HCT116 (cell line): ENCODE data around the gene EMILIN2. TPM values are rescaled to one million over a fixed set of nuclear protein-coding genes. Genes with fewer than 3 reads are reported as not detected.

Experiments
- ATAC-seq: fragments of 200-7000 bp; cut with Tn5 transposase; 2 replicates; pipeline ENCODE4 v1.9.1; 2020; ENCODE audit warnings: mild to moderate bottlenecking, moderate library complexity
- BruUV-seq: library from RNA; stranded (reverse); fragments of 400-500 nt; replicated peaks from 2 replicates; lab custom pipeline; 2021; lab: Mats Ljungman, UMichigan
- CTCF ChIA-PET: fragments of 300-600 bp; sonication (Branson Sonifier 250); formaldehyde crosslinking; loops from one replicate; lab custom pipeline; 2021; ENCODE audit warnings: antibody characterized with exemption; lab: Charles Lee
- POLR2A ChIA-PET: fragments of 300-600, 350-600 bp; sonication (Branson Sonifier 250); formaldehyde crosslinking; loops from one replicate; lab custom pipeline; 2021; ENCODE audit warnings: antibody characterized with exemption; lab: Charles Lee
- RAD21 ChIA-PET, 2 experiments: fragments of 300-600 bp; sonication (Branson Sonifier 250); formaldehyde crosslinking; loops; one replicate each; lab custom pipeline; 2023; ENCODE audit warnings: low total read pairs in 2 of 2; ENCODE audit not compliant: uncharacterized antibody in 2 of 2, unreplicated experiment in 2 of 2, low non-redundant PET in 1 of 2; lab: Charles Lee
- DNase-seq: peaks from one replicate; pipeline ENCODE4 v3.0.0-alpha.2; 2010; ENCODE audit warnings: low read depth, low spot score
- H2AFZ ChIP-seq: fragments of 200-600 bp; shearing (Covaris generic), sonication (generic); 2 replicates; pipeline ENCODE4 v1.6.1; 2017; ENCODE audit warnings: low read depth, mixed run types, mixed read lengths, antibody characterized with exemption, low read length; ENCODE audit not compliant: poor library complexity, severe bottlenecking
- H3K27ac ChIP-seq: 2 replicates; pipeline ENCODE4 v1.5.1; 2012; ENCODE audit warnings: low read depth, low read length
- H3K27me3 ChIP-seq: fragments of 200-600 bp; sonication (generic); 2 replicates; pipeline ENCODE4 v1.6.1; 2016; ENCODE audit warnings: mixed run types, low read length, mixed read lengths; ENCODE audit not compliant: insufficient read depth
- H3K36me3 ChIP-seq, 2 experiments: fragments of 200-500 bp in 1 of 2; fragments of 200-600 bp in 1 of 2; sonication (Bioruptor generic) in 1 of 2; sonication (generic) in 1 of 2; 2 replicates each; pipeline versions ENCODE4 v1.5.1 to v1.6.1; 2014 to 2016; ENCODE audit warnings: low read length in 2 of 2, inconsistent platforms in 1 of 2, mixed read lengths in 1 of 2, mixed run types in 1 of 2; ENCODE audit not compliant: insufficient read depth in 2 of 2, control insufficient read depth in 1 of 2
- H3K4me1 ChIP-seq, 2 experiments: fragments of 200-600 bp in 1 of 2; sonication (generic) in 1 of 2; 2 replicates each; pipeline versions ENCODE4 v1.5.1 to v1.6.1; 2012 to 2017; ENCODE audit warnings: low read length in 2 of 2, inconsistent platforms in 1 of 2, mild to moderate bottlenecking in 1 of 2, mixed read lengths in 1 of 2, mixed run types in 1 of 2, moderate library complexity in 1 of 2; ENCODE audit not compliant: insufficient read depth in 2 of 2, control insufficient read depth in 1 of 2
- H3K4me2 ChIP-seq: fragments of 200-600 bp; sonication (generic); 2 replicates; pipeline ENCODE4 v1.6.1; 2017; ENCODE audit warnings: mixed run types, low read length, mixed read lengths
- H3K4me3 ChIP-seq, 2 experiments: fragments of 200-600 bp in 1 of 2; sonication (generic) in 1 of 2; replicated peaks in 1 of 2; 2 replicates each; pipeline ENCODE4 v1.5.1; 2011 to 2016; ENCODE audit warnings: low read length in 2 of 2, control low read depth in 1 of 2, low read depth in 1 of 2, mild to moderate bottlenecking in 1 of 2, mixed read lengths in 1 of 2, mixed run types in 1 of 2
- H3K79me2 ChIP-seq: fragments of 200-600 bp; sonication (generic); 2 replicates; pipeline ENCODE4 v1.6.1; 2017; ENCODE audit warnings: mild to moderate bottlenecking, mixed run types, low read length, moderate library complexity, mixed read lengths; ENCODE audit not compliant: insufficient read depth
- H3K9ac ChIP-seq: fragments of 200-600 bp; sonication (generic); 2 replicates; pipeline ENCODE4 v1.6.1; 2016; ENCODE audit warnings: low read length, mixed read lengths
- H3K9me2 ChIP-seq: fragments of 200-600 bp; sonication (generic), shearing (Covaris generic); 2 replicates; pipeline ENCODE4 v1.6.1; 2017; ENCODE audit warnings: mixed run types, mild to moderate bottlenecking, moderate library complexity; ENCODE audit not compliant: insufficient read depth
- H3K9me3 ChIP-seq, 2 experiments: fragments of 200-500 bp in 1 of 2; fragments of 200-600 bp in 1 of 2; sonication (Bioruptor generic) in 1 of 2; sonication (generic) in 1 of 2; 2 replicates each; pipeline ENCODE4 v1.6.1; 2014 to 2017; ENCODE audit warnings: low read length in 2 of 2, mixed read lengths in 2 of 2, inconsistent platforms in 1 of 2, low read depth in 1 of 2, mild to moderate bottlenecking in 1 of 2, mixed run types in 1 of 2, moderate library complexity in 1 of 2; ENCODE audit not compliant: control insufficient read depth in 1 of 2, insufficient read depth in 1 of 2
- H4K20me1 ChIP-seq: fragments of 200-600 bp; sonication (generic), shearing (Covaris generic); 2 replicates; pipeline ENCODE4 v1.6.1; 2017; ENCODE audit warnings: mixed run types, mild to moderate bottlenecking, moderate library complexity; ENCODE audit not compliant: insufficient read depth
- CBX3 ChIP-seq: IDR thresholded peaks from 2 replicates; pipeline ENCODE4 v1.6.1; 2012; ENCODE audit warnings: low read depth
- EZH2phosphoT487 ChIP-seq: fragments of 200-600 bp; IDR thresholded peaks from 2 replicates; pipeline ENCODE4 v1.6.1; 2018; ENCODE audit warnings: antibody characterized with exemption, borderline replicate concordance
- FOSL1 ChIP-seq: IDR thresholded peaks from 2 replicates; pipeline ENCODE4 v1.6.1; 2012; ENCODE audit warnings: low read depth
- RAD21 ChIP-seq: IDR thresholded peaks from 2 replicates; pipeline ENCODE4 v1.6.1; 2012; ENCODE audit warnings: low read depth, mild to moderate bottlenecking
- SIN3A ChIP-seq: IDR thresholded peaks from 2 replicates; pipeline ENCODE4 v1.6.1; 2012; ENCODE audit warnings: low read depth
- TCF7L2 ChIP-seq: IDR thresholded peaks from 2 replicates; pipeline ENCODE4 v1.7.0; 2011; ENCODE audit warnings: borderline replicate concordance, inconsistent platforms; ENCODE audit not compliant: insufficient read depth, insufficient read length; ENCODE audit errors: extremely low read depth
- intact Hi-C: fragments of 100-400 bp; cut with micrococcal nuclease; formaldehyde crosslinking; loops from 2 replicates; pipeline ENCODE4 v1.10.0; 2022
- total RNA-seq: library from RNA; stranded (reverse); gene quantifications from one replicate; pipeline ENCODE4 v1.2.1, GENCODE V29; 2021; ENCODE audit not compliant: unreplicated experiment
- TF ChIP-seq, protein P1 (sequence below): IDR thresholded peaks from 2 replicates; pipeline ENCODE4 v1.6.1; 2011; ENCODE audit warnings: mild to moderate bottlenecking, low read length, moderate library complexity; ENCODE audit not compliant: insufficient replicate concordance; ENCODE audit errors: extremely low read depth

Gene EMILIN2
- total RNA-seq, 1 experiment from 2014 or later, result 23.4 TPM

DNA sequence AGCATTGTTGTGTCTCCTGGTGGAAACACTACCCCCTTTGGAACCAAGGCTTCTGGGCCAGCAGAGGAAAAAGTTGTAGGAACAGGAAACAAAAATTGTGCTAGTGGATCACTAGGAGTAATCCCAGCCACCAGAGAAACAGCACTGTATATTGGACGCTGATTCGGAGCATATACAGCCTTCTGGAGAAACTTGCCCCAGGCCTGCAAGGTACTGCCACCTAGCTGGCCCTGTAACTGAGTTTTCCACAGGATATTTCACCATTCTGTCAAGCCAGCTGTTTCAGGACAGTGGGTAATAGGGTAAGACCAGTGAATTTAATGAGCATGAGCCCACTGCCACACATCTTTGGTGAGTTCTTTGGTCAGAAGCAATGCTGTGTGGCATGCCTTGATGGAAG lies 25.1 kb upstream of the EMILIN2 start:
- H2AFZ ChIP-seq, result no peak overlapping the region
- no peak overlapping the region for H3K9ac ChIP-seq
- H3K9me3 ChIP-seq, result no peaks in the 10 kb centered on the region
- no peak for TF ChIP-seq TCF7L2
- DNase-seq (no peak), ATAC-seq (no peak)
- intact Hi-C loops, result no loop called here
- no peak overlapping the region for H3K4me3 ChIP-seq
- no peaks in the 10 kb centered on the region for H3K79me2 ChIP-seq
- CTCF ChIA-PET, result no interaction called here
- no peaks in the 10 kb centered on the region for H3K36me3 ChIP-seq
- H4K20me1 ChIP-seq, result no peaks in the 10 kb centered on the region
- H3K4me2 ChIP-seq, result no peak overlapping the region
- RAD21 ChIA-PET, result no interaction called here
- BruUV-seq, result no TSS peak
- POLR2A ChIA-PET, result no interaction called here
- H3K4me1 ChIP-seq, result no peaks in the 10 kb centered on the region
- no peak overlapping the region for H3K27ac ChIP-seq
- H3K27me3 ChIP-seq, result no peaks in the 10 kb centered on the region
- H3K9me2 ChIP-seq, result no peaks in the 10 kb centered on the region

DNA sequence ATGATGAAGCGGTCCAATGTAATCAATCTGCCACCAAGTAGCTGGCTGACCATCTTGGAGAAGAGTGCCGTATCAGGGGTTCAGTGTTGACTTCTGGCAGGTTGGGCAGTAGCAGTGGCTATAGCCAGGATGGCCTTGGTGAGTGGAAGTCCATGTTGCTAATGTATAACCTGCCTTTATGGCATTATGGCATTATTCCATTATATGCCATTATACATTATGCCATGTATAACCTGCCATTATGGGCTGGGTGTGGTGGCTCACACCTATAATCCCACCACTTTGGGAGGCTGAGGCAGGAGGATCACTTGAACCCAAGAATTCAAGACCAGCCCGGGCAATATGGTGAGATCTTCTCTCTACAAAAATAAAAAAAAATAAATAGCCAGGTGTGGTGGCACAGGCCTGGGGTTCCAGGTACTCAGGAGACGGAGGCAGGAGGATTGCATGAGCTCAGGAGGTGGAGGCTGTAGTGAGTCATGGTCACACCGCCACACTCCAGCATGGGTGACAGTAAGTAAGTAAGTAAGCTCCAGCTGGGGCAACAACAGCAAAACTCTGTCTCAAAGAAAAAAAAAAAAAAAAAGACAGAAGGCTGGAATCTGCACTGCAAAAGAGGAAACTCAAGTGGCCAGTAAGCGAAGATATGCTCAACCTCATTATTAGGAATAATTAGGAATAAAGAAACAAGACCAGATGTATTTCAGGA lies 24.4 kb upstream of the EMILIN2 start:
- H3K79me2 ChIP-seq, result no peaks in the 10 kb centered on the region
- H3K4me1 ChIP-seq, result no peaks in the 10 kb centered on the region
- CTCF ChIA-PET, result no interaction called here
- no peak overlapping the region for H3K4me2 ChIP-seq
- TF ChIP-seq, protein P1, sequence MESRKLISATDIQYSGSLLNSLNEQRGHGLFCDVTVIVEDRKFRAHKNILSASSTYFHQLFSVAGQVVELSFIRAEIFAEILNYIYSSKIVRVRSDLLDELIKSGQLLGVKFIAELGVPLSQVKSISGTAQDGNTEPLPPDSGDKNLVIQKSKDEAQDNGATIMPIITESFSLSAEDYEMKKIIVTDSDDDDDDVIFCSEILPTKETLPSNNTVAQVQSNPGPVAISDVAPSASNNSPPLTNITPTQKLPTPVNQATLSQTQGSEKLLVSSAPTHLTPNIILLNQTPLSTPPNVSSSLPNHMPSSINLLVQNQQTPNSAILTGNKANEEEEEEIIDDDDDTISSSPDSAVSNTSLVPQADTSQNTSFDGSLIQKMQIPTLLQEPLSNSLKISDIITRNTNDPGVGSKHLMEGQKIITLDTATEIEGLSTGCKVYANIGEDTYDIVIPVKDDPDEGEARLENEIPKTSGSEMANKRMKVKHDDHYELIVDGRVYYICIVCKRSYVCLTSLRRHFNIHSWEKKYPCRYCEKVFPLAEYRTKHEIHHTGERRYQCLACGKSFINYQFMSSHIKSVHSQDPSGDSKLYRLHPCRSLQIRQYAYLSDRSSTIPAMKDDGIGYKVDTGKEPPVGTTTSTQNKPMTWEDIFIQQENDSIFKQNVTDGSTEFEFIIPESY, result no peak
- TF ChIP-seq EZH2phosphoT487, result no peak
- TF ChIP-seq RAD21, result no peak
- TF ChIP-seq CBX3, result no peak
- TF ChIP-seq SIN3A, result no peak
- no peak for TF ChIP-seq FOSL1
- no peak overlapping the region for H2AFZ ChIP-seq
- no peaks in the 10 kb centered on the region for H3K9me3 ChIP-seq
- H3K9me2 ChIP-seq, result no peaks in the 10 kb centered on the region
- ATAC-seq (no peak), DNase-seq (no peak)
- no peak overlapping the region for H3K27ac ChIP-seq
- H3K27me3 ChIP-seq, result no peaks in the 10 kb centered on the region
- H3K4me3 ChIP-seq, result no peak overlapping the region
- POLR2A ChIA-PET, result no interaction called here
- H4K20me1 ChIP-seq, result no peaks in the 10 kb centered on the region
- RAD21 ChIA-PET, result no interaction called here
- no peaks in the 10 kb centered on the region for H3K36me3 ChIP-seq
- intact Hi-C loops, result no loop called here
- BruUV-seq, result no TSS peak
- no peak overlapping the region for H3K9ac ChIP-seq
